Breast epithelium (tissue), 3 donors: ENCODE data around the gene STX2.

Experiments
- POLR2AphosphoS5 ChIP-seq, 3 donors: sonication (generic); formaldehyde crosslinking; IDR thresholded peaks; one replicate each; pipeline ENCODE4 v1.6.1; 2017; ENCODE audit warnings: antibody characterized with exemption in 3 of 3
- TF ChIP-seq, protein P1 (sequence below), 3 donors: fragments of 450-650 bp; IDR thresholded peaks; one replicate each; pipeline ENCODE4 v1.5.1; 2016 to 2017; ENCODE audit warnings: antibody characterized with exemption in 3 of 3, mild to moderate bottlenecking in 3 of 3, moderate library complexity in 3 of 3

DNA sequence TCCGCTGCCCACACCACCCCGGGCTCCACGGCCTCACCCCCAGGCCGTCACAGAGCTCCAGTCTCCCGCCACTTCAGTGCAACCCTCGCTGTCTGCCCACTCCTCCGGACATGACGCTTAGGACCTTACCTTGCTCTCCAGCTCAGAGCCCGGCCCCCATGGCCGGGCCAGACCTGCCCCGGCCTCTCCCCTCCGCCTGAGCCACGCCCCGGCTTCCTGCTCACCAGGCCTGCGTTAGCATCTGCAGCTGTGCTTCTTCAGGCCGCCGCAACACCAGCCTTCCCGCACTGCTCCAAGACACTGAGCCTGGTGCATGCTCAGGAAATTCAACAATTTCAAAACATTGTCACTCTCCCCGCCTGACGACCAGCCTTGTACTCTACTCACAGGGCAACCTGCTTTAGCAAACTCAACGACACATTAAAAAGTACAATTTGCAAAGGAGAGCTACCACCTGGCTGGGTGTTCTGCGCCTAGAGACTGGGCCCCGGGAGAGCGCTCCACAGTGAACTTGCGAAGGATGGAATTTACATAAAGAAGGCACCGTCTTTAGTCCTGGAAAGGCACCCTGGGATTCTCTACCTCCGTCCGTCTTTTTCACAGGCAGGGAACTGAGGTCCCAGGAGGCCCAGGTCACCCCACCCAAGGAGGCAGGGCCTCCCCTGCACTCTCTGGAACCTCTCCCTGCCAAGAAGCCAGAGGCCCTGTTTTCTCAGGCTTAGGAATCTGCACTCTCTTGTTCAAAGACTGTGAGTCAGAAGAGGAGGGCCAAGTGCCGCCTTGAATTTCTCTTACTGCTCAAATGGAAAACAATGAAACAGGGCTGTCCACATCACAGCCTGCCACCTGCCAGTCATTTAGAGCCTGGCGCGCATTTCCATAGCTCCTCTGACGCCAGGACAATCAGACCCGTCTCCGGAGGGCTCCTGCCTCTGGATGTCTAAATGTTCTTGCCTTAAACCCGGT lies 51.3 kb downstream of the STX2 start:
- TF ChIP-seq, protein P1, sequence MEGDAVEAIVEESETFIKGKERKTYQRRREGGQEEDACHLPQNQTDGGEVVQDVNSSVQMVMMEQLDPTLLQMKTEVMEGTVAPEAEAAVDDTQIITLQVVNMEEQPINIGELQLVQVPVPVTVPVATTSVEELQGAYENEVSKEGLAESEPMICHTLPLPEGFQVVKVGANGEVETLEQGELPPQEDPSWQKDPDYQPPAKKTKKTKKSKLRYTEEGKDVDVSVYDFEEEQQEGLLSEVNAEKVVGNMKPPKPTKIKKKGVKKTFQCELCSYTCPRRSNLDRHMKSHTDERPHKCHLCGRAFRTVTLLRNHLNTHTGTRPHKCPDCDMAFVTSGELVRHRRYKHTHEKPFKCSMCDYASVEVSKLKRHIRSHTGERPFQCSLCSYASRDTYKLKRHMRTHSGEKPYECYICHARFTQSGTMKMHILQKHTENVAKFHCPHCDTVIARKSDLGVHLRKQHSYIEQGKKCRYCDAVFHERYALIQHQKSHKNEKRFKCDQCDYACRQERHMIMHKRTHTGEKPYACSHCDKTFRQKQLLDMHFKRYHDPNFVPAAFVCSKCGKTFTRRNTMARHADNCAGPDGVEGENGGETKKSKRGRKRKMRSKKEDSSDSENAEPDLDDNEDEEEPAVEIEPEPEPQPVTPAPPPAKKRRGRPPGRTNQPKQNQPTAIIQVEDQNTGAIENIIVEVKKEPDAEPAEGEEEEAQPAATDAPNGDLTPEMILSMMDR (IDR thresholded peaks at IDR 0.05), result no peak
- TF ChIP-seq POLR2AphosphoS5 (IDR thresholded peaks at IDR 0.05), result no peak
